Mesendoderm (in vitro differentiated cells): ENCODE measurements around the gene BRAP.

Experiments used
- DNase-seq: peaks from one replicate; pipeline ENCODE4 v3.0.0; 2013
- H2AK5ac ChIP-seq: 2 replicates; pipeline ENCODE4 v1.6.1; 2013; ENCODE audit warnings: low read length, inconsistent platforms
- H2BK120ac ChIP-seq: 2 replicates; pipeline ENCODE4 v1.6.1; 2013; ENCODE audit warnings: low read depth, mild to moderate bottlenecking, low read length, moderate library complexity, mixed read lengths
- H2BK15ac ChIP-seq: replicated peaks from 2 replicates; pipeline ENCODE4 v1.6.1; 2013; ENCODE audit warnings: low read depth, mild to moderate bottlenecking, moderate library complexity
- H2BK5ac ChIP-seq: 2 replicates; pipeline ENCODE4 v1.6.1; 2013; ENCODE audit warnings: low read length, inconsistent platforms
- H3K18ac ChIP-seq: 2 replicates; pipeline ENCODE4 v1.6.1; 2013; ENCODE audit warnings: mild to moderate bottlenecking, low read length, mixed read lengths
- H3K23ac ChIP-seq: one replicate; pipeline ENCODE4 v1.6.1; 2013; ENCODE audit warnings: low read length
- H3K27ac ChIP-seq: 2 replicates; pipeline ENCODE4 v1.5.1; 2013; ENCODE audit warnings: low read depth, mild to moderate bottlenecking, inconsistent platforms, low read length, moderate library complexity
- H3K27me3 ChIP-seq: 2 replicates; pipeline ENCODE4 v1.6.1; 2013; ENCODE audit warnings: low read length, control low read depth, mild to moderate bottlenecking, inconsistent platforms; ENCODE audit not compliant: insufficient read depth, poor library complexity
- H3K36me3 ChIP-seq: 2 replicates; pipeline ENCODE4 v1.6.1; 2013; ENCODE audit warnings: low read length, inconsistent platforms; ENCODE audit not compliant: control insufficient read depth, insufficient read depth
- H3K4ac ChIP-seq: one replicate; pipeline ENCODE4 v1.6.1; 2013; ENCODE audit warnings: low read depth, mild to moderate bottlenecking, low read length, moderate library complexity
- H3K4me1 ChIP-seq: 2 replicates; pipeline ENCODE4 v1.6.1; 2013; ENCODE audit warnings: low read depth, low read length, inconsistent platforms; ENCODE audit not compliant: control insufficient read depth
- H3K4me2 ChIP-seq: 2 replicates; pipeline ENCODE4 v1.6.1; 2013; ENCODE audit warnings: low read length
- H3K4me3 ChIP-seq: 2 replicates; pipeline ENCODE4 v1.5.1; 2013; ENCODE audit warnings: mild to moderate bottlenecking, low read length
- H3K56ac ChIP-seq: one replicate; pipeline ENCODE4 v1.6.1; 2013; ENCODE audit warnings: low read length
- H3K79me1 ChIP-seq: 2 replicates; pipeline ENCODE4 v1.6.1; 2013; ENCODE audit warnings: low read length, inconsistent platforms
- H3K79me2 ChIP-seq: 2 replicates; pipeline ENCODE4 v1.6.1; 2013; ENCODE audit warnings: mild to moderate bottlenecking, low read length; ENCODE audit not compliant: control insufficient read depth, insufficient read depth
- H3K9ac ChIP-seq: 2 replicates; pipeline ENCODE4 v1.6.1; 2013; ENCODE audit warnings: low read length, inconsistent platforms
- H4K5ac ChIP-seq: one replicate; pipeline ENCODE4 v1.6.1; 2013; ENCODE audit warnings: low read length
- H4K8ac ChIP-seq: one replicate; pipeline ENCODE4 v1.6.1; 2013; ENCODE audit warnings: low read depth, mild to moderate bottlenecking, control low read depth, low read length, moderate library complexity
- WGBS: extraction: QIAGEN DNeasy Blood & Tissue Kit; methylation state at CpG from one replicate; pipeline ENCODE4 v1.1.7; 2013; ENCODE audit warnings: low lambda C conversion rate, missing lambda C conversion rate; ENCODE audit not compliant: insufficient coverage; ENCODE audit errors: extremely low coverage; 5-methylcytosine and 5-hydroxymethylcytosine counted together

BRAP gene

DNA sequence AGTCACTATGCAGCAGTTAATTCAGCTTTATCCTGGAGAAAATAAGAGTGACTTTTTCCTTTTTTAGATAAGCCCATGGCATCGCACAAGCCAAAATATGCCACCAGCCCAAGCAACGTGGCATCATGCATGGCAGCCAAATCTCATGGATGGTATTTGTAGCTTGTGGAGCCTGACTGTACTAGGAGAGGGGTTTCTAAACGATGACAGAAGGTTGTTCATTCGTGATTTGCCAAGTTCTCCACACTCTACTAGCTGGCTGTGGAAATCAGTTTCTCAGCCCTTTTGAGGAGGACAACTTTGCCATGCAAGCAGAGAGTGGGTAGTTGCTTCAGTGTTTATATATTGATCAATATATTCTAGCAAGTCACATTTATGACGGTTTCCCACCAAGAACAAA is 45.2 kb downstream of the BRAP start:
- no peak overlapping the region for H3K18ac ChIP-seq
- H3K4me2 ChIP-seq: no peak overlapping the region
- no peaks in the 10 kb centered on the region for H3K79me1 ChIP-seq
- H2BK120ac ChIP-seq: no peak overlapping the region
- H3K79me2 ChIP-seq: no peaks in the 10 kb centered on the region
- H3K27ac ChIP-seq: no peak overlapping the region
- peaks cover 5% of the 10 kb centered on the region for H3K4me1 ChIP-seq
- no peak overlapping the region for H3K23ac ChIP-seq
- no peak overlapping the region for H3K4me3 ChIP-seq
- WGBS: no CpG with 5 or more reads among the region's 5 CpGs
- no peak overlapping the region for H4K5ac ChIP-seq
- H4K8ac ChIP-seq: no peak overlapping the region
- no peaks in the 10 kb centered on the region for H3K27me3 ChIP-seq
- H3K9ac ChIP-seq: no peak overlapping the region
- peaks cover 5% of the 10 kb centered on the region for H3K36me3 ChIP-seq
- no peak overlapping the region for H3K56ac ChIP-seq
- no peak for DNase-seq
- H3K4ac ChIP-seq: no peak overlapping the region
- H2BK15ac ChIP-seq: no peak overlapping the region
- no peak overlapping the region for H2AK5ac ChIP-seq
- no peak overlapping the region for H2BK5ac ChIP-seq

DNA sequence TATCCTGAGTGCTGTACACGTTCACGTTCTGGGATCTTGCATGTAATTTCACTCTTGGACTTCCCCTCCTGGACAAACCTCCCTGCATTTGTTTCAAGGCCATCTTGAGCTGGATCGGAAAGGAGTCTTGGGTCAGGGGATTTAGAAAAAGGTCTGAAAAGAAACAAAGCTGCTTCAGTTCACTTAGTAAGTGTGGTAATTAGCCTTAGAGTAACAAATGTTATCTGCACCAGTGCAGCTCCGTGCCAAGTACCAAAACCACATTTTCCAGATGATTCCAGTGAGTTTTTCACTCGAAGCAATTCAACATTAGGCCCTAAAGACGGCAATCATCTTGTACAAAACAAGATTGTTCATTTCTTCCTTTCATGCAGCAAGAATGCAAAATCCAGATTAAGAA is 47.2 kb downstream of the BRAP start:
- no peak overlapping the region for H3K23ac ChIP-seq
- no peak overlapping the region for H2BK5ac ChIP-seq
- H4K5ac ChIP-seq: no peak overlapping the region
- H3K18ac ChIP-seq: no peak overlapping the region
- no peak overlapping the region for H2BK15ac ChIP-seq
- no peak overlapping the region for H3K4me3 ChIP-seq
- no CpG with 5 or more reads among the region's 6 CpGs for WGBS
- no peak overlapping the region for H3K9ac ChIP-seq
- H3K27ac ChIP-seq: no peak overlapping the region
- no peaks in the 10 kb centered on the region for H3K79me2 ChIP-seq
- no peak overlapping the region for H2AK5ac ChIP-seq
- no peak overlapping the region for H3K56ac ChIP-seq
- H3K27me3 ChIP-seq: no peaks in the 10 kb centered on the region
- no peak overlapping the region for H4K8ac ChIP-seq
- no peak overlapping the region for H3K4ac ChIP-seq
- no peaks in the 10 kb centered on the region for H3K36me3 ChIP-seq
- no peak for DNase-seq
- H3K4me2 ChIP-seq: no peak overlapping the region
- no peak overlapping the region for H2BK120ac ChIP-seq
- no peaks in the 10 kb centered on the region for H3K79me1 ChIP-seq
- H3K4me1 ChIP-seq: peaks cover 5% of the 10 kb centered on the region

DNA sequence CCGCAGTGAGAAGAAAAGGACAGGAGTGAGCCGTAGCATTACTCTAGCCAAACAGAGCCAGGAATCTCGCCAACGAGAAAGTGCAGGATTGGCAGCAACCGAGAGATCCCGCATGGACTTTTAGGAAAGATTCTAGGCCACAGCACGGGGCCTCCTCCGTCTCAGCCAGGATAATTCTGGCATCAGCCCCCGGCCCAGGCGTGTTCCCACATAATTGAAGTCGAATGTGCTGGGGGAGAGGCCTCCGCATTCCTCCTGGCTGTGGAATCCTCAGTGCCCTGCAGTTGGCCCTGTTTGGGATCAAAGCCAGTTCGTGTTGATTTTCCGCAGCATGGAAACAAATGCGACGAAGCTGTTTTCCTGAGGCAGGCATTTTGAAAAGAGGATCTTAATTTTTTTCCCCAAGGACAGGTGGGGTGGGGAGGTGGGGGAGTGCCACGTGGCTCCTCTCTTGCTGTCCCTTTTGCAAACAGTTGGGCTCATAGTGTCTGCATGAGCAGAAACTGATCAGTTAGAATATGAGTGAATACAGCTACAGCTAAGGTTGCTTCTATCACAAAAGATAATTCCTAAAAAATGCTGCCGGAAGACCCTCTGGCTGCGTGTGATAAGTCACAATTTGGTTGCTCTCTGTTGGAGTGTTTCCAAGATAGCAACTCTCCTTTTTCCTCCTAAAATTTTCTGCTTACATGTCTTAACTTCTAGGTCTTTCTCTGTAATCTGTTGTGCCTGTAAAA is 49.4 kb downstream of the BRAP start:
- H2BK5ac ChIP-seq: no peak overlapping the region
- peak overlapping the region; percentile 63 for H3K27ac ChIP-seq
- no peaks in the 10 kb centered on the region for H3K79me1 ChIP-seq
- H4K8ac ChIP-seq: no peak overlapping the region
- no peaks in the 10 kb centered on the region for H3K36me3 ChIP-seq
- peak overlapping the region; percentile 62 for H3K18ac ChIP-seq
- peak overlapping the region; percentile 83 for H3K23ac ChIP-seq
- H3K9ac ChIP-seq: peak overlapping the region; percentile 48
- peak overlapping the region; percentile 59 for H3K56ac ChIP-seq
- no peak overlapping the region for H2AK5ac ChIP-seq
- H3K4me2 ChIP-seq: no peak overlapping the region
- H3K27me3 ChIP-seq: no peaks in the 10 kb centered on the region
- H3K4ac ChIP-seq: peak overlapping the region; percentile 60
- H2BK15ac ChIP-seq: no peak overlapping the region
- peak; percentile 84 for DNase-seq
- no peak overlapping the region for H3K4me3 ChIP-seq
- peaks cover 5% of the 10 kb centered on the region for H3K4me1 ChIP-seq
- WGBS: no CpG with 5 or more reads among the region's 19 CpGs
- no peaks in the 10 kb centered on the region for H3K79me2 ChIP-seq
- H2BK120ac ChIP-seq: no peak overlapping the region
- H4K5ac ChIP-seq: no peak overlapping the region

DNA sequence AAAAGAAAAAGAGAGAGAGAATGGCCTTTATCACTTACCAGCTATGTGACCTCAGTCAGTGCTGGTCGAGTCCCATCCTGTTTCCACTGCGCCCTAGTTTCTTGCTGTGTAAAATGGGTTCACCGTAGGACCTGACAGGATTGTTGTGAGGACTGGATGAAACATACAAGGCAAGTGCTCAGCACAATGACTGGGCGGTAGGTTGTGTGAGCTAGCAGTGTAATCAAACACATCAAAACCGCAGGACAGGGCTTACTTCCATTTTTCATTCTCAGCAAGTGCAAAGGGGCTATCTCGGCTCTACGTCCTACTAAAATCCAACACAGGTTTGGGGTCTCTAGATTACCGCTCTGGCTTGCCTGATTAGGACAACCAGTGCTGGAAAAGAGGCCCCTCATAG is 50.2 kb downstream of the BRAP start:
- H3K56ac ChIP-seq: no peak overlapping the region
- no peak overlapping the region for H3K27ac ChIP-seq
- no peaks in the 10 kb centered on the region for H3K79me2 ChIP-seq
- H4K5ac ChIP-seq: no peak overlapping the region
- H3K23ac ChIP-seq: no peak overlapping the region
- no peak overlapping the region for H2BK15ac ChIP-seq
- H3K4me2 ChIP-seq: no peak overlapping the region
- H3K79me1 ChIP-seq: no peaks in the 10 kb centered on the region
- H3K36me3 ChIP-seq: no peaks in the 10 kb centered on the region
- H3K4me3 ChIP-seq: no peak overlapping the region
- no peak overlapping the region for H3K18ac ChIP-seq
- no peak overlapping the region for H3K9ac ChIP-seq
- WGBS: no CpG with 5 or more reads among the region's 8 CpGs
- peak; percentile 16 for DNase-seq
- H3K4ac ChIP-seq: no peak overlapping the region
- no peak overlapping the region for H2AK5ac ChIP-seq
- H4K8ac ChIP-seq: no peak overlapping the region
- H3K4me1 ChIP-seq: peaks cover 5% of the 10 kb centered on the region
- no peak overlapping the region for H2BK5ac ChIP-seq
- no peak overlapping the region for H2BK120ac ChIP-seq
- H3K27me3 ChIP-seq: no peaks in the 10 kb centered on the region

DNA sequence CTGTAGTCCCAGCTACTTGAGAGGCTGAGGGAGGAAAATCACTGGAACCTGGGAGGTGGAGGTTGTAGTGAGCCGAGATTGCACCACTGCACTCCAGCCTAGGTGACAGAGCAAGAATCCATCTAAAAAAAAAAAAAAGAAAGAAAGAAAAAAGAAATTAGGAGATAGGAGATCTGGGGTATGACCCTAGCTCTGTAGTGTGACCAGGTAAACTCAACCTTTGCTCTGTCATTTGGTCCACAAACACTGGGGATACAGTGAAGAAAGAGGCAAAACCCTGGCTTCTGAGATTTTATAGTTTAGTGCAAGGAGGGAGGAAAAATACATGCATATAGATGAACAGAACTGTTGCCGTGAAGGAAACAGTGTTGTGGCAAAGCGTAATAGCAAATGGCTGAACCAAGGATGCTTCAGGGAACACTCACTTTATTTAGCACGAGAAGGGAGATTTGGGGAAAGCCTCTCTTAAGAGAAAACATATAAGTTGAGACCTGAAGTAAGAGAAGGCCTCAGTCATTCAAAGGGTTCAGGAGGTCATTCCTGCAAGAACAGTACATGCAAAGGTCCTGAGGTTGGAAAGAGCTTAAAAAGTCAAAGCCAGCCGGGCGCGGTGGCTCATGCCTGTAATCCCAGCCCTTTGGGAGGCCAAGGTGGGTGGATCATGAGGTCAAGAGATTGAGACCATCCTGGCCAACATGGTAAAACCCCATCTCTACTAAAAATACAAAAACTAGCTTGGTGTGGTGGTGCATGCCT is 57.1 kb downstream of the BRAP start:
- H3K18ac ChIP-seq: no peak overlapping the region
- WGBS: no CpG with 5 or more reads among the region's 7 CpGs
- H3K4me2 ChIP-seq: no peak overlapping the region
- no peaks in the 10 kb centered on the region for H3K79me1 ChIP-seq
- H3K79me2 ChIP-seq: no peaks in the 10 kb centered on the region
- H3K27ac ChIP-seq: no peak overlapping the region
- no peak for DNase-seq
- no peak overlapping the region for H3K56ac ChIP-seq
- H3K4ac ChIP-seq: no peak overlapping the region
- no peak overlapping the region for H2BK120ac ChIP-seq
- no peaks in the 10 kb centered on the region for H3K27me3 ChIP-seq
- no peak overlapping the region for H3K4me3 ChIP-seq
- no peaks in the 10 kb centered on the region for H3K4me1 ChIP-seq
- no peak overlapping the region for H4K5ac ChIP-seq
- no peaks in the 10 kb centered on the region for H3K36me3 ChIP-seq
- no peak overlapping the region for H2AK5ac ChIP-seq
- no peak overlapping the region for H2BK5ac ChIP-seq
- no peak overlapping the region for H2BK15ac ChIP-seq
- no peak overlapping the region for H4K8ac ChIP-seq
- H3K23ac ChIP-seq: no peak overlapping the region
- no peak overlapping the region for H3K9ac ChIP-seq
